Breast epithelium (tissue), 4 donors: Measurements from ENCODE around the gene MRPS12. TPM values are rescaled to one million over a fixed set of nuclear protein-coding genes. Genes with fewer than 3 reads are reported as not detected.
"Not testable (repeated sequence)": the region's sequence is repeated elsewhere in the genome, so short reads cannot be mapped to it uniquely, and the experiment has no call there.

Experiments
- DNase-seq, 2 donors: peaks; one replicate each; pipeline ENCODE4 v3.0.0-alpha.2; 2019; ENCODE audit warnings: low spot score in 2 of 2
- H3K27ac ChIP-seq, 2 donors: fragments of 200-600 bp; sonication (generic) in 1 of 2; one replicate each; pipeline ENCODE4 v1.5.1; 2016 to 2019; ENCODE audit warnings: mild to moderate bottlenecking in 1 of 2
- H3K27me3 ChIP-seq, 2 donors: fragments of 200-600 bp; sonication (generic) in 1 of 2; one replicate each; pipeline versions ENCODE4 v1.5.1 to v1.6.0; 2017 to 2019; ENCODE audit warnings: control low read depth in 1 of 2, mild to moderate bottlenecking in 1 of 2
- H3K36me3 ChIP-seq: fragments of 200-600 bp; one replicate; pipeline ENCODE4 v1.5.1; 2019
- H3K4me1 ChIP-seq, 2 donors: fragments of 200-600 bp; sonication (generic); one replicate each; pipeline ENCODE4 v1.5.1; 2016 to 2019; ENCODE audit warnings: control low read depth in 1 of 2
- H3K4me3 ChIP-seq, 3 donors: fragments of 200-600 bp; sonication (generic); 1 replicate in 2 of 3; 2 replicates in 1 of 3; pipeline ENCODE4 v1.5.1; 2016 to 2019; ENCODE audit warnings: mild to moderate bottlenecking in 3 of 3, moderate library complexity in 2 of 3
- H3K9me3 ChIP-seq, 2 donors: fragments of 200-600 bp; sonication (generic) in 1 of 2; one replicate each; pipeline ENCODE4 v1.5.1; 2016 to 2019; ENCODE audit warnings: control low read depth in 1 of 2
- POLR2A ChIP-seq: fragments of 450-650 bp; IDR thresholded peaks from one replicate; pipeline ENCODE4 v1.6.1; 2016; ENCODE audit warnings: antibody characterized with exemption, mild to moderate bottlenecking, moderate library complexity
- POLR2AphosphoS5 ChIP-seq, 3 donors: sonication (generic); formaldehyde crosslinking; IDR thresholded peaks; one replicate each; pipeline ENCODE4 v1.6.1; 2017; ENCODE audit warnings: antibody characterized with exemption in 3 of 3
- intact Hi-C: fragments of 100-400 bp; cut with DNase I; formaldehyde crosslinking; loops from one replicate; pipeline ENCODE4 v1.15.1; 2023; ENCODE audit warnings: low total_unique reads
- total RNA-seq, 3 donors: library from RNA; depleted of rRNA; stranded (reverse); fragments of >200 nt; gene quantifications; one replicate each; pipeline ENCODE4 v1.1.0, GENCODE V29; 2016
- TF ChIP-seq, protein P1 (sequence below), 3 donors: fragments of 450-650 bp; IDR thresholded peaks; one replicate each; pipeline ENCODE4 v1.5.1; 2016 to 2017; ENCODE audit warnings: antibody characterized with exemption in 3 of 3, mild to moderate bottlenecking in 3 of 3, moderate library complexity in 3 of 3

The MRPS12 gene
- total RNA-seq, 3 donors from 2014 or later, result 27.5 to 41.0 (median 29.3) TPM

DNA sequence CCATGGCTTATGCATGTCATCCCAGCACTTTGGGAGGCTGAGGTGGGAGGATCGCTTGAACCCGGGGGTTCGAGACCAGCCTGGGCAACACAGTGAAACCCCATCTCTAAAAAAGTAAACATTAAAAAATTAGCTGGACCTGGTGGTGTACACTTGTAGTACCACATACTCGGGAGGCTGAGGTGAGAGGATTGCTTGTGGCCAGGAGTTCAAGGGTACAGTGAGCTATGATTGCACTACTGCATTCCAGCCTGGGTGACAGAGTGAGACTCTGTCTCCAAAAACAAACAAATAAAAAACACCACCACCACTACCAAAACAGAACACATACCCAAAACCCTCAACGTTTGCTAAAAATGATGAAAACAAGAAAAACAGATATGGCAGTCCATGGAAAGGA is 28.9 kb downstream of the MRPS12 start:
- Histone ChIP-seq H3K4me3 (no peak overlapping the region), H3K4me1 (peaks cover 0 to 6% of the 10 kb centered on the region in 2 donors), H3K36me3 (no peaks in the 10 kb centered on the region), H3K9me3 (no peaks in the 10 kb centered on the region), H3K27me3 (no peaks in the 10 kb centered on the region), H3K27ac (no peak overlapping the region)
- intact Hi-C loops, result no loop called here
- TF ChIP-seq POLR2AphosphoS5 (IDR thresholded peaks at IDR 0.05), result no peak
- TF ChIP-seq, protein P1, sequence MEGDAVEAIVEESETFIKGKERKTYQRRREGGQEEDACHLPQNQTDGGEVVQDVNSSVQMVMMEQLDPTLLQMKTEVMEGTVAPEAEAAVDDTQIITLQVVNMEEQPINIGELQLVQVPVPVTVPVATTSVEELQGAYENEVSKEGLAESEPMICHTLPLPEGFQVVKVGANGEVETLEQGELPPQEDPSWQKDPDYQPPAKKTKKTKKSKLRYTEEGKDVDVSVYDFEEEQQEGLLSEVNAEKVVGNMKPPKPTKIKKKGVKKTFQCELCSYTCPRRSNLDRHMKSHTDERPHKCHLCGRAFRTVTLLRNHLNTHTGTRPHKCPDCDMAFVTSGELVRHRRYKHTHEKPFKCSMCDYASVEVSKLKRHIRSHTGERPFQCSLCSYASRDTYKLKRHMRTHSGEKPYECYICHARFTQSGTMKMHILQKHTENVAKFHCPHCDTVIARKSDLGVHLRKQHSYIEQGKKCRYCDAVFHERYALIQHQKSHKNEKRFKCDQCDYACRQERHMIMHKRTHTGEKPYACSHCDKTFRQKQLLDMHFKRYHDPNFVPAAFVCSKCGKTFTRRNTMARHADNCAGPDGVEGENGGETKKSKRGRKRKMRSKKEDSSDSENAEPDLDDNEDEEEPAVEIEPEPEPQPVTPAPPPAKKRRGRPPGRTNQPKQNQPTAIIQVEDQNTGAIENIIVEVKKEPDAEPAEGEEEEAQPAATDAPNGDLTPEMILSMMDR (IDR thresholded peaks at IDR 0.05), result no peak
- no peak for TF ChIP-seq POLR2A
- DNase-seq, result no peak

DNA sequence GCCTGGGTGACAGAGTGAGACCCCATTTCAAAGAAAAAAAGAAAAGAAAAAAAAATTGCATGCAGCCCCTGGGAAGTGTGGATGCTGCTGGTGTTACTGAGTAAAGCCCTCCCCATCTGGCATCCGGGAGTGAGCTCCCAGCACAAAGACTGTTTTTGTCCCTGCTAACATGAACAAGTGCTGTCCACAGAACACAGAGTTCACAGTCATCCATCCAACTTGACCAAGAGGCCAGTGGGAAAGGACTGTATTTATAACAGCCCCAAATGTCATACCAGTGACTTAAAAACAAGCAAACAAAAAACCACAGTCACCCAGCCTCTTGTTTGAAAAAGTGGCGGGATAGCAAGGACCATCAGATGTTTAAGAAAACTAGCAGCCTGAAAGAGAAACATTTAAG is 34.0 kb downstream of the MRPS12 start:
- Histone ChIP-seq H3K27me3 (no peaks in the 10 kb centered on the region), H3K9me3 (no peaks in the 10 kb centered on the region), H3K4me1 (peaks cover 0 to 6% of the 10 kb centered on the region in 2 donors), H3K36me3 (no peaks in the 10 kb centered on the region), H3K27ac (no peak overlapping the region), H3K4me3 (no peak overlapping the region)
- TF ChIP-seq POLR2A (no peak), POLR2AphosphoS5 (IDR thresholded peaks at IDR 0.05) (no peak)
- TF ChIP-seq, protein P1 (IDR thresholded peaks at IDR 0.05), result no peak
- intact Hi-C loops, result no loop called here
- no peak for DNase-seq

DNA sequence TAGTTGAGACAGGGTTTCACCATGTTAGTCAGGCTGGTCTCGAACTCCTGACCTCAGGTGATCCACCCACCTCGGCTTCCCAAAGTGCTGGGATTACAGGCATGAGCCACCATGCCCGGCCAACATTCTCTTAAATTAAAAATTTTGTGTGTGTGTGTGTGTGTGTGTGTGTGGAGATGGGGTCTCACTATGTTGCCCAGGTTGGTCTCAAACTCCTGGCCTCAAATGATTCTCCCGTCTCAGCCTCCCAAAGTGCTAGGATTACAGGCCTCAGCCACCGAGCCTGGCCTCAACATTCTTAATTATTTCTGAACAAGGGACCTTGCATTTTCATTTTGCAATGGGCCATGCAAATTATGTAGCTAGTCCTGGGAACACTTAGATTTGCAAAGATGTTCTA is 35.4 kb downstream of the MRPS12 start:
- DNase-seq, H3K27ac ChIP-seq, H3K4me1 ChIP-seq, H3K27me3 ChIP-seq, H3K36me3 ChIP-seq, H3K9me3 ChIP-seq, H3K4me3 ChIP-seq, intact Hi-C loops: not testable (repeated sequence)

DNA sequence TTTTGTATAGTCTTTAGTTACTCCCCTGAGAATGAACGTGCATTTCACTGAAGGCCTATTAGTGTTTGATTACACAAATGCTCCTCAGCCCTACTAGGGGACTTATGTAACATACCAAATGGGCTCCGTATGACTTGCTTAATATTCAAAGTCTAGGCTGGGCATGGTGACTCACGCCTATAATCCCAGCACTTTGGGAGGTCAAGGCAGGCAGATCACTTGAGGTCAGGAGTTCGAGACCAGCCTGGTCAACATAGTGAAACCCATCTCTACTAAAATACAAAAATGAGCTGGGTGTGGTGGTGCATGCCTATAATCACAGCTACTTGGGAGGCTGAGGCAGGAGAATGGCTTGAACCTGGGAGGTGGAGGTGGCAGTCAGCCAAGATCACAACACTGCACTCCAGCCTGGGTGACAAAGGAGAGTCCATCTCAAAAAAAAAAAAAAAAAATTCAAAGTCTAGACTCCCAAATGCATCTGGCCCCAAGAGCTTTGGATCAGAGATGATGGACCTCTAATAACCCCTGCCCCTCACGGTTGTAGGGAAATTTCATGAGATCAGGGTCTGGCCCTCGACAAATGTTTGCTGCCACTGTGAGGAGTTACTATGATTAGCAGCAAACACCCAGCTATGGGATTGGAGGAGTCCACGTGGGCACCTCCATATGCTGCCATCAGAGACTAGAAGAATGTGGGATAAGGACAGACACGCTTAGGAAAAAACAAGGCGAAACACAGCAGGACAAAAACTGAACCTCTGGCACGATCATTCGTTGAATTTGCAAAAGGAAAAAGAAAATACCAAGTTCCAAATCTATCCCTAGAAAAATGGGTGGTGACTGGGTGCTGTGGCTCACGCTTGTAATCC is 40.2 kb downstream of the MRPS12 start:
- Histone ChIP-seq H3K9me3 (no peaks in the 10 kb centered on the region), H3K27me3 (no peaks in the 10 kb centered on the region), H3K36me3 (no peaks in the 10 kb centered on the region), H3K27ac (no peak overlapping the region), H3K4me3 (no peak overlapping the region), H3K4me1 (no peaks in the 10 kb centered on the region)
- DNase-seq, result no peak
- TF ChIP-seq, protein P1 (IDR thresholded peaks at IDR 0.05), result no peak
- TF ChIP-seq POLR2A, result no peak
- TF ChIP-seq POLR2AphosphoS5 (IDR thresholded peaks at IDR 0.05), result no peak
- intact Hi-C loops, result no loop called here

DNA sequence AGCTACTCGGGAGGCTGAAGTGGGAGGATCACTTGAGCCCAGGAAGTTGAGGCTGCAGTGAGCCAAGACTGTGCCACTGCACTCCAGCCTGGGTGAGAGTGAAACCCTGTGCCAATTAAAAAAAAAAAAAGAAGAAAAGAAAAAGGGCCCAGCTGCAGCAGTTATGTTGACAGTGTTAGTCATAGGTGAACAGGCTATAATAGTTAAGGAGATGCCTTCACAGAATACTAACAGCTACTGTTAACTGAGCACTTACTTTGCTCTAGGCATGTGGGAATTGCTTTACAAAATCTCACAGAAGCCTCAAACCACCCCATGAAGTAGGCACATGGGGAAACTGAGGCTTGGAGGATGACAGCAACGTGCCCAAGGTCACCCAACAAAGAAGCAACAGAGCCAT is 40.9 kb downstream of the MRPS12 start:
- TF ChIP-seq POLR2AphosphoS5 (IDR thresholded peaks at IDR 0.05) (no peak), POLR2A (no peak)
- TF ChIP-seq, protein P1 (IDR thresholded peaks at IDR 0.05), result no peak
- Histone ChIP-seq H3K4me3 (no peak overlapping the region), H3K36me3 (no peaks in the 10 kb centered on the region), H3K9me3 (no peaks in the 10 kb centered on the region), H3K27me3 (no peaks in the 10 kb centered on the region), H3K27ac (no peak overlapping the region), H3K4me1 (no peaks in the 10 kb centered on the region)
- no peak for DNase-seq
- intact Hi-C loops, result no loop called here
